ENCODE data around the gene CDC14A.

CDC14A gene

DNA sequence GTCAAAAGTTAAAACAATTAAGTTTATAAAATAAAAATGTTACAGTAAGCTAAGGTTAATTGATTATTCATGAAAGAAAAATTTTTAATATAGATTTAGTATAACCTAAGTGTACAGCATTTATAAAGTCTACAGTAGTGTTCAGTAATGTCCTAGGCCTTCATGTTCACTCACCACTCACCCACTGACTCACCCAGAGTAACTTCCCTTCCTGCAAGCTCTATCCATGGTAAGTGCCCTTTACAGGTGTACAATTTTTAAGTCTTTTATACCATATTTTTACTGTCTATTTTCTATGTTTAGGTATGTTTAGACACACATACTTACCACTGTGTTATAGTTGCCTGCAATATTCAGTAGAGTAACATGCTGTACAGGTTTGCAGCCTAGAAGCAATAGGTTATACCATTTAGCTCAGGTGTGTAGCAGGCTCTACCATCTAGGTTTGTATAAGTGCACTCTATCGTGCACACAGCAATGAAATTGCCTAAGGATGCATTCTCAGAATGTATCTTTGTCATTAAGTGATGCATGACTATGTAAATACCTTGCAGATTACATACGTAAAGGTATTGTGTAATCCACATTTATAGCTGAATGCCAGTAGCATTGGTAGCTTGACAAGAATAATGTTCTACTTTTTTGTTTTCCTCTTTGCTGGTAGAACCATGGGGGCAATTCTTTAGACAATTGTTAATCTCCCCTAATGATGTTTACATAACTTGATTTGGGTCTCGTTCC is 149.9 kb downstream of the CDC14A start:
- DNase-seq (ENCODE audit: low read depth), result no peak
- no peak for TF ChIP-seq CTCF (conservative IDR thresholded peaks at IDR 0.05; ENCODE audit: low read depth, low read length)
- H3K4me3 ChIP-seq (ENCODE audit: low read length), result no peak overlapping the region

DNA sequence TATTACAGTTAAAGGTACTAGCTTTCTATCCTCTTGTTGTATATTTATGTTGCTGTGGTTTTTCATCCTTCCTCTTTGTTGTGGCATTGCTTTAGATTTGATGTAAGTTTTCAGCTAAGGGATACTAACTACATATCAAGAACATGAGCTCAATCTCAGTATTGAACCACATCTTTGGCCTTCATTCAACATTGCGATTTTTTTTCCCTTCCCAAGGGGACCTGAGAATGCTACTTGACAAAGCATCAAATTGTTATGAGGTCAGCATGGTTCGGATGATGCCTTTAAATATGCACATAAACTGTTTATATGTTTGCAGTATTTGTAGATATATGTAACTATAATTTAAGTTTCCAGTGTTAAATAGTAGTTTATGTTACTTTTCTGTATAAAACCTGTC is 153.9 kb downstream of the CDC14A start:
- H3K4me3 ChIP-seq (ENCODE audit: low read length), result no peak overlapping the region
- no peak for TF ChIP-seq CTCF (conservative IDR thresholded peaks at IDR 0.05; ENCODE audit: low read depth, low read length)
- no peak for DNase-seq (ENCODE audit: low read depth)

DNA sequence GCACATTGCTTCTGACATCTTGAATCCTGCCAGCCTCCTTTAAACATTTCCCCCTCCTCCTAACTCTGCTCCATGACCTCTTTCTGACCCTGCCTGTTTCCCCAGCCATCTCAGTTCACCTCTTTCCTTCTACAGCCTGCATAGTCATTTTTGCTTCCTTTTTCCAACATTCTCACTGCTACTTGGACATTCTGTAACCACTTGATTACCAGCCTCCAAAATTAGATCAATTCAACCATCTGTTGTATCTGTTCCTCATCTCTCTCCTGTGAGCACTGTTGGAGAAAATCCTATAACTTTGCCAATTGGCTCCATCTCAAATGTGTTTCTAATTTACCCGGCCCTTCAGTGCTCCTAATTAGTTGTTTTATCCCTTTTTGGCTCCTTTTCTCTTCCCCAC is 158.1 kb downstream of the CDC14A start:
- no peak for DNase-seq (ENCODE audit: low read depth)
- TF ChIP-seq CTCF (conservative IDR thresholded peaks at IDR 0.05; ENCODE audit: low read depth, low read length), result no peak
- H3K4me3 ChIP-seq (ENCODE audit: low read length), result no peak overlapping the region

DNA sequence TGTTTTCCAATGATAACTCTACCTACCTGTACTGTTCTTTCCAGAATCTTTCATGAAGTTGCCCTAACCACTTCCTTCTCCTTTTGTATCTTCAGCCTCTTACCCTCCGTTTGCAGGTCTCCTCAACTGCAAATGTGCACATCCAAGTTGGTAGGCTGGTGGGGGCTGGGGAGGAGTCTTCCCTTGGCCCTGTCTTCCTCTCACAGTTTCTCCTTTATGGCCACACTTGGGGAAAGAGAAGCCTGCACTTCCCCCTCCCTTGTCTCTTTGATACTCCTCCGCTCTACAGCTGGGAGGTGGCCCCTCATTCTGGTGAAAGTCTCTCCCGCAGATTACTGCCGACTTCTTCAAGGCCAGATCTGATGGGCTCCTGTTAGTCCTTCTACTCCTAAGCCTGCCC is 158.8 kb downstream of the CDC14A start:
- H3K4me3 ChIP-seq (ENCODE audit: low read length), result no peak overlapping the region
- DNase-seq (ENCODE audit: low read depth), result no peak
- no peak for TF ChIP-seq CTCF (conservative IDR thresholded peaks at IDR 0.05; ENCODE audit: low read depth, low read length)

DNA sequence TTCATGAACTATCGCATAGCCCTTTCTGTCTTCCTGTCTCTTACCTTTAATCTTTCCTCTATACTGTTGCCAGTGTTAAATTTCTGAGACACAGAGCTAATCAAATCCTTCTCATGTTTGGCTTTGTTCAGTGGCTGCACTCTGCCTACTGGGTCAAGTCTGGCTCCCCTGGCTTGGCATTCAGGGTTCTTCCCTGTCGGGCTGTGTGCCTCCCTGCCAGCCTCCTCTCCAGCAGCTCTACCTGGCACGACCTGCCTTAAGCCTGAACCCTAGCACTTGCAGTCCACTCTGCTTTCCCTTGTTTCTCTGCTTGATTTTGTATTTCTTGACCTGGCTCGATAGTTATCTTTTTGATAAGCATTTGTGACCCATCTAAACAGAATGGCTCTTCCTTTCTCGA is 159.5 kb downstream of the CDC14A start:
- TF ChIP-seq CTCF (conservative IDR thresholded peaks at IDR 0.05; ENCODE audit: low read depth, low read length), result no peak
- H3K4me3 ChIP-seq (ENCODE audit: low read length), result no peak overlapping the region
- no peak for DNase-seq (ENCODE audit: low read depth)

DNA sequence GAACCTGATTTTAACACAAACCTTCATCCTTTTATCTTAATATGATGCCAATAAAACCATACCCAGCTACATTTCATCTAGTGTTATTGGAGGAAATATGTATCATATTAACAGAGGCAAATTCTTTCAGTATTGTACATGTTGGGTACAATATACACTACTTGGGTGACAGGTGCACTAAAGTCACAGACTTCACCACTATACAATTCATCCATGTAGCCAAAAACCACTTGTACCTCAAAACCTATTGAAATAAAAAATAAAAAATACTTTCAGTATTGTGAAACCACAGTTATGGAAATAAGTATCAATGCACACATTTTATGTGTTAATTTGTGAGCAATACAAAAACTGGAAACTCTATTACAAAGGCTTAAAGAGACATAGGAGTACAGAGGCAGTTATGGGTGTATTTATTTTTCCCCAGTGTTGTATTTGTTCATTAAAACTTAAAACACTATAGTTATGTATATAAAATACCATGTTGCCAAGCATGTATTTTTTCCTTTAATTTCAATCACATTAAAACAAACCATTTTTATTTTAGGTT is 160.6 kb downstream of the CDC14A start:
- H3K4me3 ChIP-seq (ENCODE audit: low read length), result no peak overlapping the region
- DNase-seq (ENCODE audit: low read depth), result no peak
- no peak for TF ChIP-seq CTCF (conservative IDR thresholded peaks at IDR 0.05; ENCODE audit: low read depth, low read length)

DNA sequence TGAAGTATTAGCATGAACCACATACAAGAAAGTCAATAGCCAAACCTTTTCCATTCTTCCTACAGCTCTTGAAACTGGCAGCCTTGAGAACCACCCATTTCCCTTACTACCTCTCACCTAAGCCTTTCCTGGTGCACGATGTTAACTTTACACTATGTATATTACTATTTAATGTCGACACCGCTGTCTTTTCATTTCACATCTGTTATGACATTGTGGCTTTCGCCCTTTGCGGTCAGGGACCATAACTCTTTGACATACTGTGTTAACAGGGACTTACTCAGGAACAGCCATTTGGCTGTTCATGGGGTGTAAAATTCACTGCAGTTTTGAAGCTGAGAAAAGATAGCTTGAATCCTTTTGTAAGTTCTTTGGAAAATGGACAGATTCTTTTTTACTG is 164.6 kb downstream of the CDC14A start:
- H3K4me3 ChIP-seq (ENCODE audit: low read length), result no peak overlapping the region
- no peak for DNase-seq (ENCODE audit: low read depth)
- TF ChIP-seq CTCF (conservative IDR thresholded peaks at IDR 0.05; ENCODE audit: low read depth, low read length), result no peak
